GM12892 (cell line): ENCODE measurements around the gene PLCE1.

ENCODE experiments used
- DNase-seq: peaks from one replicate; pipeline ENCODE4 v3.0.0; 2011; ENCODE audit not compliant: insufficient read length
- FAIRE-seq: peaks from 2 replicates; lab custom pipeline; 2011; peaks lifted over from hg19 to GRCh38; lab: Jason Lieb, UNC
- POLR2A ChIP-seq: IDR thresholded peaks from 2 replicates; pipeline ENCODE4 v1.6.1; 2011; ENCODE audit warnings: low read depth, low read length, control low read depth
- POLR2AphosphoS5 ChIP-seq: IDR thresholded peaks from 2 replicates; pipeline ENCODE4 v1.6.1; 2011; ENCODE audit warnings: low read depth, low read length, control low read depth
- TAF1 ChIP-seq: IDR thresholded peaks from 2 replicates; pipeline ENCODE4 v1.6.1; 2011; ENCODE audit warnings: low read depth, mild to moderate bottlenecking, control low read depth, low read length, borderline replicate concordance

The PLCE1 gene

DNA sequence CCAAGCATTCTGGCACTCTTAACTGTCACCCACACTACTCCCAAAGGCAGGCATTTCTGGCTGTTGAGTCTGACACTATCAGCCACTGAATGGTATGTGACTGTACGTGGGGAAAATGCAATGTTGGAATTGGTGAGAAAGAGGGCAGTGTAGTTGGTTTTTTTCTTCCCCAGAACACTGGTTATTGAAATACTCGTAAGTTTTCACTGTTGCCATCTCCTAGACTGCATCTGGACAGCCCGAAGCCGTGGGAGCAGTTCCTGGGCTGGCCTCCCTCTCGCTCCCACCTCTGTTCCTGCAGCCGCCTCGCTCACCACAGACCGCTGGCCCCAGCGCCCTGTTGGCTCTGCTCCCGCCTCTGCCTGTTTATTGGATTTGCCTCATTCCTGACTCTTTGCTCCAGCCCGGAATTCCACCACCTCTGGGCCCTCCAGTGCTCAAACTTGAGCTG lies 5.7 kb downstream of the PLCE1 start:
- TF ChIP-seq POLR2AphosphoS5 (no peak), TAF1 (no peak), POLR2A (no peak)
- FAIRE-seq (no peak), DNase-seq (no peak)

DNA sequence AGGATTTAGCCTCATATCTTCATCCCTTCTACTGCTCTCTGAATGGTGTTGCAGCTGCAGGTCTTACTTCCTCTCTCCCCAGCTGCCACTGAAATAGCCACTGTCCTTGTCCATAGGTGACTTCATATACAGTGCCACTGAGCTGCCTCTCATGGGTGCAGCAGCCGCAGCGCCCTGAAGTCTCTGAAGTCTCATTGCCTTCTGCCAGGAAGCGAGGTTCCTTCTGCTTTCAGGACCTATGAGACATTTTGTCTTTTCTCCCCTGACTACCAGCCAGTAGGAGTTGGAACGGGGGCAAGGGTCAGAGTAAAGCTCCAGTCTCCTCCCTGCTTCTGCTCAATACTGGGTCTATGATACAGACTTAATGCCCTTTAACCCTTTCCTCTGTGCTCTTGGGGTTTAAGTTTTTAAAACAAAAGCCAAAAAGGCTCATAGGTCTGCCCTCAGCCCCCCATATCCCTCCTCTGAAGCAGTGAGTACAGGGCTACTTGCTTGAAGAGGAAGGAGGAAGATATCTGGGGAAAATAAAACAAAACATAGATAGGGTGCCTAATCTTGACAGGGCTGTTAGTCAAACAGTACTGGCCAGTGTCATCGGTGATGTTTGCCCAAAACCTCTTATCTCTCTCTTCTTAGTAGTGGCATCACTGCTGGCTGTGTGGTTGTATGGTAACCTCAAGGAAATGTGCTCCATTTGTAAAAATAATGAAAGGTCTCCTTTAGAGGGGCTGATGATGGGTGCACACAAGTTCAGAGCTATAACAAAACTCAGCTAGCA lies 7.1 kb downstream of the PLCE1 start:
- no peak for FAIRE-seq
- TF ChIP-seq POLR2A (no peak), POLR2AphosphoS5 (no peak), TAF1 (no peak)
- no peak for DNase-seq

DNA sequence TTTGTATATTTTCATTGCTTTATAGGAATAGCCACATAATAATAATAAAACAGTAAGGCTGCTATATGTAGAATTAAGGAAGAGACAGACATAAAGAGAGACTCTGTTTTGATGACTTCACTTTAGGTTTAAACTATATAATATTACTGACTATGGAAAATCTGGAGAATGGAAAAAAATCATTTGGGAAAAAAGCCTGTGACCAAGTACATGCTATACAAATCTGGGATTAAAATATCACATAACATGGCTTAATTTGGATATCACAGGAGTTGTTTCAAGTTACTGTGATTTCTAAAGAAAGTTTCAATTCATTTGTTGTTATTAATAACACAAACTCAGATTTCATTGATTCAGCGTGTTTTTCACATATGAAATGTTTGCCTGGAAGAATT lies 7.7 kb downstream of the PLCE1 start:
- TF ChIP-seq POLR2A (no peak), POLR2AphosphoS5 (no peak), TAF1 (no peak)
- FAIRE-seq (no peak), DNase-seq (no peak)

GRCh38 chr10:94002156-94002555 lies 8.4 kb downstream of the PLCE1 start:
- no peak for TF ChIP-seq TAF1
- TF ChIP-seq POLR2AphosphoS5, result no peak
- TF ChIP-seq POLR2A, result no peak
- DNase-seq, result no peak
- no peak for FAIRE-seq

GRCh38 chr10:94003488-94003887 lies 9.8 kb downstream of the PLCE1 start:
- TF ChIP-seq POLR2AphosphoS5, result no peak
- TF ChIP-seq POLR2A, result no peak
- TF ChIP-seq TAF1, result no peak
- DNase-seq (no peak), FAIRE-seq (no peak)

DNA sequence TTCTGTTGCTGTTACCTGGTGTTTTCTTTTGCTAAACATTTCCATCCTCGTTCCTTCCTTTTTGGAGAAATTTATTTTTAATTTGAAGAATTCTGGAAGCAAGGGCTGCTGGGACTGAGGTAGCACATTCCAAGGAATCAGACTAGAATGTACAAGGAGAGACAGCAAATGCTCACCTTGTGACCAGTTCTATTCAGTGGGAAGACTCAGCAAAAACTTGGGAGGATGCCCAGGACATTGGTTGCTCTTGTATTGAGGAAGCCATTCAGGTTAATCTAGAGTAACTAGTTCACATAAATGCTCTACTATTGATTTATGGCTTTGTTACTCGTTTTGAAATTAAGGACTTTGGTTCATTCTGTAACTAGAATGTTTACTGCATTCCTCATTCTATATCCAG lies 11.3 kb downstream of the PLCE1 start:
- no peak for FAIRE-seq
- no peak for DNase-seq
- TF ChIP-seq POLR2A (no peak), TAF1 (no peak), POLR2AphosphoS5 (no peak)

- no peak for DNase-seq
- no peak for TF ChIP-seq POLR2A
- TF ChIP-seq POLR2AphosphoS5, result no peak
- no peak for TF ChIP-seq TAF1
- FAIRE-seq, result no peak
Measured at GRCh38 chr10:94006591-94007550, 13.1 kb downstream of the PLCE1 start.

- TF ChIP-seq TAF1, result no peak
- TF ChIP-seq POLR2A, result no peak
- no peak for TF ChIP-seq POLR2AphosphoS5
- FAIRE-seq (no peak), DNase-seq (no peak)
Measured at GRCh38 chr10:94008526-94008925, 14.8 kb downstream of the PLCE1 start.

DNA sequence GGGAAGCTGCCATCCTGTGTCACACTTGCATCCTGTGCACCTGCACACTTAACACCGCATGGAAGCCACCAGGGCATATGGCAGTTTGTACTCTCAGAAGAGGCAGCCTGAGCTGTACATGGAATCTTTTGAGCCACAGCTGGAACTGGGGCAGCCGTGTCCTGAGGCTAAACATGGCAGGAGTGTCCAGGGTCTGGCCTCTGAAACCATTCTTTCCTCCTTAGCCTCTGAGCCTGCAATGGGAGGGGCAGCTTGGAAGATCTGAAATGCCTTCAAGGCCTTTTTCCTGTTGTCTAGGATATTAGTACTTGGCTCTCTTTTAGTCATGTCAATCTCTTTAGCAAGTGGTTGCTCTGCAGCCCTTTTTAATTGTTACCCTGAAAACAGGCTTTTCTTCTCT lies 16.4 kb downstream of the PLCE1 start:
- no peak for FAIRE-seq
- TF ChIP-seq POLR2A, result no peak
- no peak for TF ChIP-seq POLR2AphosphoS5
- TF ChIP-seq TAF1, result no peak
- no peak for DNase-seq

DNA sequence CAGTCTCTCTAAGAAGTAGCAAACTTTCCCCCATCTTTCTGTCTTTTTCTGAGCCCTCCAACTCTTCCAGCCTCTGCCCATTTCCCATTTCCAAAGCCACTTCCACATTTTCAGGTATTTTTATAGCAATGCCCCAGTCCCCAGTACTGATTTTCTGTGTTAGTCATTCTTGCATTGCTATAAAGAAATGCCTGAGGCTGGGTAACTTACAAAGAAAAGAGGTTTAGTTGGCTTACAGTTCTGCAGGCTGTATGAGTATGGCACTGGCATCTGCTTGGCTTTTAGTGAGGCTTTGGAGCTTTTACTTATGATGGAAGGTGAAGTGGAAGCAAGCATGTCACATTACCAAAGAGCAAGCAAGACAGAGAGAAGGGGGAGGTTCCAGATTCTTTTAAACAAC lies 17.2 kb downstream of the PLCE1 start:
- TF ChIP-seq POLR2AphosphoS5, result no peak
- no peak for TF ChIP-seq POLR2A
- TF ChIP-seq TAF1, result no peak
- no peak for FAIRE-seq

DNA sequence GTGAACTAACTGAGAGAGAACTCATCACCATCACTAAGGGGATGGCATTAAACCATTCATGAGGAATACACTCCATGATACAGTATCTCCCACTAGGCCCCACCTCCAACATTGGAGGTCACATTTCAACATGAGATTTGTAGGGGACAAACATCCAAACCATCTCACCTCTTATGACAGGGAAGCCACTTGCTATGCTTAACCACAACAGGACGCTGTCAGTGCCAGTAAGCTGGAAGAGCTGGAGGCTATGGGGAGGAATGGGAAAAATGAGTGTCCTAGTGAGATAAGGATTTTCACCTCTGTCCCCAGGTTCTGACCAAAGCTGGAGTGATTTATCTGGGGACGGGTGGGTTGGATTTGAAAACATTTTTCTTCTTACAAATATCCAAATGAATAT lies 17.6 kb downstream of the PLCE1 start:
- DNase-seq (no peak), FAIRE-seq (no peak)
- TF ChIP-seq TAF1 (no peak), POLR2A (no peak), POLR2AphosphoS5 (no peak)

More for the DNA sequence above, 17.2 kb downstream of the PLCE1 start:
- DNase-seq, result no peak

GRCh38 chr10:94012834-94013233 lies 19.1 kb downstream of the PLCE1 start:
- TF ChIP-seq POLR2A (no peak), TAF1 (no peak), POLR2AphosphoS5 (no peak)
- DNase-seq, result no peak
- FAIRE-seq, result no peak

DNA sequence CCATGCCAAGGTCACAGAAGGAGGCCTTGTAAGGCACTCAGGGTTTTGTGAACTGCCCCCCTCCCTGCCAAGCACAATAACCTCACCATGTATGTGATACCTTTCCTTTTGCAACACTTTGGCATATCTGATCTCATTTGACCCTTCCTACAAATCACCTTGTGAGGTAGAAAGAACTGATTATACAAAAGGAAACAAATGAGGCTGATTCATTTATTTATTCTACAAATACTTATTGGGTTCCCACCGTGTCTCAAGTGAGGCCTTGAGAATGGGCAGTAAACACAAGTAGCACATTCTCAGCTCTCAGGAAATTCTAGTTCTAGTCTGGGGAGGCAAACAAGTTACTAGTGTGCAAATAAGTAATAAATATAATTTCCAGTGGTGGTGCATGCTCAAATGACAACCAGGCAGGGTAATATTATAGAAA lies 19.6 kb downstream of the PLCE1 start:
- TF ChIP-seq POLR2AphosphoS5 (no peak), POLR2A (no peak), TAF1 (no peak)
- FAIRE-seq, result no peak
- no peak for DNase-seq

DNA sequence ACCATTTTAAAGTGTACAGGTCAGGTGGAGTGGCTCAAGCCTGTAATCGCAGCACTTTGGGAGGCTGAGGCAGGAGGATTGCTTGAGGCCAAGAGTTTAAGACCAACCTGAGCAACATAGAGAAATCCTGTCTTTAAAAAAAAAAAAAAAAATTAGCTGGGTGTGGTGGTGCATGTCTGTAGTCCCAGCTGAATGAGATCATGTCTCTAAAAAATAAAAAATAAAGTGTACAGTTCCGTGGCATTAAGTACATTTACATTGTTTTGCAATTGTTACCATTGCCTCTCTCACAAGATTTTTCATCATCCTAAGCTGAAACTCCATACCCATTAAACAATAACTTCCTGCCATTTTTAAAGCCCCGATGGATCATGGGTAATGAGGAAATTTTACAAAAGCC lies 20.6 kb downstream of the PLCE1 start:
- FAIRE-seq, result no peak
- no peak for DNase-seq
- TF ChIP-seq POLR2AphosphoS5, result no peak
- no peak for TF ChIP-seq TAF1
- TF ChIP-seq POLR2A, result no peak
